ENCODE measurements around the gene WAS.
"Not testable (repeated sequence)": the region's sequence is repeated elsewhere in the genome, so short reads cannot be mapped to it uniquely, and the experiment has no call there.

Gene WAS

GRCh38 chrX:48680467-48680866, 3.1 kb upstream of the WAS start:
- H3K79me1 ChIP-seq (ENCODE audit: low read length); H3K23ac ChIP-seq (ENCODE audit: low read length); H2BK15ac ChIP-seq (replicated peaks; ENCODE audit: low read depth); H3K4me1 ChIP-seq (ENCODE audit: control insufficient read depth, low read depth, low read length); H3K79me2 ChIP-seq (ENCODE audit: control insufficient read depth, insufficient read depth, low read length); H2BK5ac ChIP-seq (ENCODE audit: low read length); H2BK120ac ChIP-seq (ENCODE audit: low read depth, low read length); H2AK5ac ChIP-seq (ENCODE audit: low read length); H3K9ac ChIP-seq (ENCODE audit: low read length); H3K27ac ChIP-seq (ENCODE audit: low read depth, low read length); H3K4me3 ChIP-seq (ENCODE audit: low read length); H4K8ac ChIP-seq (ENCODE audit: low read depth, low read length); H3K27me3 ChIP-seq (ENCODE audit: insufficient read depth, low read length, poor library complexity); H4K5ac ChIP-seq (ENCODE audit: low read length); H3K4me2 ChIP-seq (ENCODE audit: low read length); H3K18ac ChIP-seq (ENCODE audit: low read length); H3K56ac ChIP-seq (ENCODE audit: low read length); DNase-seq; H3K4ac ChIP-seq (ENCODE audit: low read depth, low read length); H3K36me3 ChIP-seq (ENCODE audit: control insufficient read depth, insufficient read depth, low read length): not testable (repeated sequence)
- WGBS (ENCODE audit: extremely low coverage, insufficient coverage, low lambda C conversion rate), result no CpG with 5 or more reads among the region's 2 CpGs

GRCh38 chrX:48680925-48681324, 2.7 kb upstream of the WAS start:
- not testable (repeated sequence) for H2BK5ac ChIP-seq (ENCODE audit: low read length); H3K4ac ChIP-seq (ENCODE audit: low read depth, low read length); H3K18ac ChIP-seq (ENCODE audit: low read length); H3K4me2 ChIP-seq (ENCODE audit: low read length); H3K23ac ChIP-seq (ENCODE audit: low read length); H2AK5ac ChIP-seq (ENCODE audit: low read length); H3K56ac ChIP-seq (ENCODE audit: low read length); H3K79me1 ChIP-seq (ENCODE audit: low read length); H3K9ac ChIP-seq (ENCODE audit: low read length); H3K4me3 ChIP-seq (ENCODE audit: low read length); H3K27me3 ChIP-seq (ENCODE audit: insufficient read depth, low read length, poor library complexity); H3K27ac ChIP-seq (ENCODE audit: low read depth, low read length); H3K79me2 ChIP-seq (ENCODE audit: control insufficient read depth, insufficient read depth, low read length); H4K8ac ChIP-seq (ENCODE audit: low read depth, low read length); DNase-seq; H2BK15ac ChIP-seq (replicated peaks; ENCODE audit: low read depth); H4K5ac ChIP-seq (ENCODE audit: low read length); H3K36me3 ChIP-seq (ENCODE audit: control insufficient read depth, insufficient read depth, low read length); H3K4me1 ChIP-seq (ENCODE audit: control insufficient read depth, low read depth, low read length); H2BK120ac ChIP-seq (ENCODE audit: low read depth, low read length)
- WGBS (ENCODE audit: extremely low coverage, insufficient coverage, low lambda C conversion rate), result no CpG with 5 or more reads among the region's 6 CpGs

- WGBS (ENCODE audit: extremely low coverage, insufficient coverage, low lambda C conversion rate), result no CpG with 5 or more reads among the region's 10 CpGs
- no peak overlapping the region for H3K18ac ChIP-seq (ENCODE audit: low read length)
- H3K4ac ChIP-seq (ENCODE audit: low read depth, low read length), result no peak overlapping the region
- H3K4me1 ChIP-seq (ENCODE audit: control insufficient read depth, low read depth, low read length), result no peaks in the 10 kb centered on the region
- no peaks in the 10 kb centered on the region for H3K79me1 ChIP-seq (ENCODE audit: low read length)
- no peak overlapping the region for H2AK5ac ChIP-seq (ENCODE audit: low read length)
- no peak overlapping the region for H4K5ac ChIP-seq (ENCODE audit: low read length)
- no peak overlapping the region for H2BK5ac ChIP-seq (ENCODE audit: low read length)
- DNase-seq, result no peak
- H3K36me3 ChIP-seq (ENCODE audit: control insufficient read depth, insufficient read depth, low read length), result no peaks in the 10 kb centered on the region
- no peak overlapping the region for H3K4me2 ChIP-seq (ENCODE audit: low read length)
- H3K23ac ChIP-seq (ENCODE audit: low read length), result no peak overlapping the region
- no peak overlapping the region for H2BK120ac ChIP-seq (ENCODE audit: low read depth, low read length)
- H3K4me3 ChIP-seq (ENCODE audit: low read length), result no peak overlapping the region
- H3K56ac ChIP-seq (ENCODE audit: low read length), result no peak overlapping the region
- no peak overlapping the region for H3K9ac ChIP-seq (ENCODE audit: low read length)
- no peaks in the 10 kb centered on the region for H3K27me3 ChIP-seq (ENCODE audit: insufficient read depth, low read length, poor library complexity)
- no peak overlapping the region for H4K8ac ChIP-seq (ENCODE audit: low read depth, low read length)
- no peak overlapping the region for H3K27ac ChIP-seq (ENCODE audit: low read depth, low read length)
- no peak overlapping the region for H2BK15ac ChIP-seq (replicated peaks; ENCODE audit: low read depth)
- H3K79me2 ChIP-seq (ENCODE audit: control insufficient read depth, insufficient read depth, low read length), result no peaks in the 10 kb centered on the region
Observed at GRCh38 chrX:48681539-48682183, 1.9 kb upstream of the WAS start.

- WGBS (ENCODE audit: extremely low coverage, insufficient coverage, low lambda C conversion rate), result no CpG with 5 or more reads among the region's 12 CpGs
- not testable (repeated sequence) for DNase-seq
Observed at GRCh38 chrX:48682795-48683194, 804 bp upstream of the WAS start.

GRCh38 chrX:48684134-48684533, 535 bp downstream of the WAS start:
- Histone ChIP-seq H3K23ac (ENCODE audit: low read length) (no peak overlapping the region), H3K79me1 (ENCODE audit: low read length) (no peaks in the 10 kb centered on the region), H3K18ac (ENCODE audit: low read length) (no peak overlapping the region), H3K4me1 (ENCODE audit: control insufficient read depth, low read depth, low read length) (no peaks in the 10 kb centered on the region), H3K4me3 (ENCODE audit: low read length) (no peak overlapping the region), H2AK5ac (ENCODE audit: low read length) (no peak overlapping the region), H4K8ac (ENCODE audit: low read depth, low read length) (no peak overlapping the region), H4K5ac (ENCODE audit: low read length) (no peak overlapping the region), H3K4ac (ENCODE audit: low read depth, low read length) (no peak overlapping the region), H2BK15ac (replicated peaks; ENCODE audit: low read depth) (no peak overlapping the region), H3K4me2 (ENCODE audit: low read length) (no peak overlapping the region), H3K36me3 (ENCODE audit: control insufficient read depth, insufficient read depth, low read length) (no peaks in the 10 kb centered on the region), H3K27ac (ENCODE audit: low read depth, low read length) (no peak overlapping the region), H3K56ac (ENCODE audit: low read length) (no peak overlapping the region), H2BK120ac (ENCODE audit: low read depth, low read length) (no peak overlapping the region), H3K9ac (ENCODE audit: low read length) (no peak overlapping the region), H3K79me2 (ENCODE audit: control insufficient read depth, insufficient read depth, low read length) (no peaks in the 10 kb centered on the region), H2BK5ac (ENCODE audit: low read length) (no peak overlapping the region), H3K27me3 (ENCODE audit: insufficient read depth, low read length, poor library complexity) (no peaks in the 10 kb centered on the region)
- no CpG with 5 or more reads among the region's 7 CpGs for WGBS (ENCODE audit: extremely low coverage, insufficient coverage, low lambda C conversion rate)
- DNase-seq, result no peak

More at GRCh38 chrX:48682795-48683194, 804 bp upstream of the WAS start:
- H4K5ac ChIP-seq (ENCODE audit: low read length); H3K9ac ChIP-seq (ENCODE audit: low read length); H3K4me1 ChIP-seq (ENCODE audit: control insufficient read depth, low read depth, low read length); H4K8ac ChIP-seq (ENCODE audit: low read depth, low read length); H3K18ac ChIP-seq (ENCODE audit: low read length); H3K56ac ChIP-seq (ENCODE audit: low read length); H3K79me1 ChIP-seq (ENCODE audit: low read length); H2BK120ac ChIP-seq (ENCODE audit: low read depth, low read length); H2AK5ac ChIP-seq (ENCODE audit: low read length); H3K36me3 ChIP-seq (ENCODE audit: control insufficient read depth, insufficient read depth, low read length); H3K4ac ChIP-seq (ENCODE audit: low read depth, low read length); H3K4me3 ChIP-seq (ENCODE audit: low read length); H3K23ac ChIP-seq (ENCODE audit: low read length); H3K4me2 ChIP-seq (ENCODE audit: low read length); H2BK15ac ChIP-seq (replicated peaks; ENCODE audit: low read depth); H3K27ac ChIP-seq (ENCODE audit: low read depth, low read length); H2BK5ac ChIP-seq (ENCODE audit: low read length); H3K79me2 ChIP-seq (ENCODE audit: control insufficient read depth, insufficient read depth, low read length); H3K27me3 ChIP-seq (ENCODE audit: insufficient read depth, low read length, poor library complexity): not testable (repeated sequence)

GRCh38 chrX:48685416-48685815, 1.8 kb downstream of the WAS start:
- no peak overlapping the region for H4K5ac ChIP-seq (ENCODE audit: low read length)
- WGBS (ENCODE audit: extremely low coverage, insufficient coverage, low lambda C conversion rate), result no CpG with 5 or more reads among the region's 12 CpGs
- no peaks in the 10 kb centered on the region for H3K36me3 ChIP-seq (ENCODE audit: control insufficient read depth, insufficient read depth, low read length)
- H4K8ac ChIP-seq (ENCODE audit: low read depth, low read length), result no peak overlapping the region
- H2BK120ac ChIP-seq (ENCODE audit: low read depth, low read length), result no peak overlapping the region
- H3K18ac ChIP-seq (ENCODE audit: low read length), result no peak overlapping the region
- no peak overlapping the region for H3K4ac ChIP-seq (ENCODE audit: low read depth, low read length)
- no peak overlapping the region for H3K27ac ChIP-seq (ENCODE audit: low read depth, low read length)
- no peak overlapping the region for H3K9ac ChIP-seq (ENCODE audit: low read length)
- H3K23ac ChIP-seq (ENCODE audit: low read length), result no peak overlapping the region
- DNase-seq, result no peak
- H2BK5ac ChIP-seq (ENCODE audit: low read length), result no peak overlapping the region
- no peaks in the 10 kb centered on the region for H3K79me1 ChIP-seq (ENCODE audit: low read length)
- no peaks in the 10 kb centered on the region for H3K79me2 ChIP-seq (ENCODE audit: control insufficient read depth, insufficient read depth, low read length)
- no peak overlapping the region for H2BK15ac ChIP-seq (replicated peaks; ENCODE audit: low read depth)
- no peak overlapping the region for H2AK5ac ChIP-seq (ENCODE audit: low read length)
- no peak overlapping the region for H3K4me2 ChIP-seq (ENCODE audit: low read length)
- no peaks in the 10 kb centered on the region for H3K4me1 ChIP-seq (ENCODE audit: control insufficient read depth, low read depth, low read length)
- H3K56ac ChIP-seq (ENCODE audit: low read length), result no peak overlapping the region
- H3K27me3 ChIP-seq (ENCODE audit: insufficient read depth, low read length, poor library complexity), result no peaks in the 10 kb centered on the region
- H3K4me3 ChIP-seq (ENCODE audit: low read length), result no peak overlapping the region

Measured in mesendoderm (in vitro differentiated cells).